Loucy (cell line): ENCODE measurements around the gene SLC23A2.

Source experiments
- H2AFZ ChIP-seq: fragments of 200-600 bp; sonication (generic); 2 replicates; pipeline ENCODE4 v1.6.0; 2016; ENCODE audit warnings: antibody characterized with exemption, mild to moderate bottlenecking, low read length, moderate library complexity
- H3F3A ChIP-seq: fragments of 200-600 bp; 2 replicates; pipeline ENCODE4 v1.6.0; 2016; ENCODE audit warnings: antibody characterized with exemption, low read depth, mild to moderate bottlenecking
- H3K27me3 ChIP-seq: fragments of 200-600 bp; sonication (generic); 2 replicates; pipeline ENCODE4 v1.6.1; 2014; ENCODE audit warnings: low read length, mild to moderate bottlenecking; ENCODE audit not compliant: insufficient read depth, poor library complexity, severe bottlenecking
- H3K36me3 ChIP-seq: fragments of 200-600 bp; sonication (generic); 2 replicates; pipeline ENCODE4 v1.6.1; 2016; ENCODE audit warnings: low read length; ENCODE audit not compliant: insufficient read depth
- H3K4me1 ChIP-seq: fragments of 200-600 bp; sonication (generic); 2 replicates; pipeline ENCODE4 v1.5.1; 2014; ENCODE audit warnings: low read length, mild to moderate bottlenecking; ENCODE audit not compliant: insufficient read depth, poor library complexity, severe bottlenecking
- H3K4me2 ChIP-seq: fragments of 200-600 bp; sonication (generic); 2 replicates; pipeline ENCODE4 v1.6.0; 2014; ENCODE audit warnings: antibody characterized with exemption, low read length, low read depth, mild to moderate bottlenecking; ENCODE audit not compliant: poor library complexity, severe bottlenecking
- H3K4me3 ChIP-seq: fragments of 200-600 bp; sonication (generic); 2 replicates; pipeline ENCODE4 v1.5.1; 2014; ENCODE audit warnings: low read length, mild to moderate bottlenecking, mixed read lengths; ENCODE audit not compliant: poor library complexity, severe bottlenecking
- H3K79me2 ChIP-seq: fragments of 200-600 bp; sonication (generic); 2 replicates; pipeline ENCODE4 v1.6.1; 2014; ENCODE audit warnings: low read length; ENCODE audit not compliant: insufficient read depth
- H3K9ac ChIP-seq: fragments of 200-600 bp; sonication (generic); 2 replicates; pipeline ENCODE4 v1.6.0; 2014; ENCODE audit warnings: mild to moderate bottlenecking, low read depth, low read length, moderate library complexity; ENCODE audit not compliant: poor library complexity, severe bottlenecking
- H3K9me2 ChIP-seq: fragments of 200-600 bp; sonication (generic); replicated peaks from 2 replicates; pipeline ENCODE4 v1.6.1; 2016; ENCODE audit warnings: low read depth, low read length, mixed read lengths
- H3K9me3 ChIP-seq: fragments of 200-600 bp; sonication (generic); 2 replicates; pipeline ENCODE4 v1.6.1; 2014; ENCODE audit warnings: mild to moderate bottlenecking, antibody characterized with exemption, low read length, low read depth; ENCODE audit not compliant: insufficient read depth
- H4K20me1 ChIP-seq: fragments of 200-600 bp; sonication (generic); 2 replicates; pipeline ENCODE4 v1.6.0; 2014; ENCODE audit warnings: antibody characterized with exemption, low read length, mild to moderate bottlenecking; ENCODE audit not compliant: insufficient read depth, poor library complexity, severe bottlenecking
- EZH2phosphoT487 ChIP-seq: fragments of 200-600 bp; IDR thresholded peaks from 2 replicates; pipeline ENCODE4 v1.6.1; 2018; ENCODE audit warnings: antibody characterized with exemption, mild to moderate bottlenecking, moderate library complexity, borderline replicate concordance
- TF ChIP-seq, protein P1 (sequence below): fragments of 200-600 bp; sonication (generic); conservative IDR thresholded peaks from 2 replicates; pipeline ENCODE4 v1.5.1; 2014; ENCODE audit warnings: mild to moderate bottlenecking, antibody characterized with exemption, low read length

The SLC23A2 gene

GRCh38 chr20:4840801-4841200 is 160.5 kb downstream of the SLC23A2 start:
- Histone ChIP-seq H3K4me2 (no peak overlapping the region), H3K9ac (no peak overlapping the region), H2AFZ (no peak overlapping the region), H3K27me3 (no peaks in the 10 kb centered on the region), H3K9me2 (no peaks in the 10 kb centered on the region), H3F3A (no peaks in the 10 kb centered on the region), H3K9me3 (no peaks in the 10 kb centered on the region), H3K79me2 (no peaks in the 10 kb centered on the region), H3K4me3 (no peak overlapping the region), H4K20me1 (no peaks in the 10 kb centered on the region), H3K36me3 (no peaks in the 10 kb centered on the region), H3K4me1 (no peaks in the 10 kb centered on the region)
- TF ChIP-seq, protein P1, sequence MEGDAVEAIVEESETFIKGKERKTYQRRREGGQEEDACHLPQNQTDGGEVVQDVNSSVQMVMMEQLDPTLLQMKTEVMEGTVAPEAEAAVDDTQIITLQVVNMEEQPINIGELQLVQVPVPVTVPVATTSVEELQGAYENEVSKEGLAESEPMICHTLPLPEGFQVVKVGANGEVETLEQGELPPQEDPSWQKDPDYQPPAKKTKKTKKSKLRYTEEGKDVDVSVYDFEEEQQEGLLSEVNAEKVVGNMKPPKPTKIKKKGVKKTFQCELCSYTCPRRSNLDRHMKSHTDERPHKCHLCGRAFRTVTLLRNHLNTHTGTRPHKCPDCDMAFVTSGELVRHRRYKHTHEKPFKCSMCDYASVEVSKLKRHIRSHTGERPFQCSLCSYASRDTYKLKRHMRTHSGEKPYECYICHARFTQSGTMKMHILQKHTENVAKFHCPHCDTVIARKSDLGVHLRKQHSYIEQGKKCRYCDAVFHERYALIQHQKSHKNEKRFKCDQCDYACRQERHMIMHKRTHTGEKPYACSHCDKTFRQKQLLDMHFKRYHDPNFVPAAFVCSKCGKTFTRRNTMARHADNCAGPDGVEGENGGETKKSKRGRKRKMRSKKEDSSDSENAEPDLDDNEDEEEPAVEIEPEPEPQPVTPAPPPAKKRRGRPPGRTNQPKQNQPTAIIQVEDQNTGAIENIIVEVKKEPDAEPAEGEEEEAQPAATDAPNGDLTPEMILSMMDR: no peak
- no peak for TF ChIP-seq EZH2phosphoT487

DNA sequence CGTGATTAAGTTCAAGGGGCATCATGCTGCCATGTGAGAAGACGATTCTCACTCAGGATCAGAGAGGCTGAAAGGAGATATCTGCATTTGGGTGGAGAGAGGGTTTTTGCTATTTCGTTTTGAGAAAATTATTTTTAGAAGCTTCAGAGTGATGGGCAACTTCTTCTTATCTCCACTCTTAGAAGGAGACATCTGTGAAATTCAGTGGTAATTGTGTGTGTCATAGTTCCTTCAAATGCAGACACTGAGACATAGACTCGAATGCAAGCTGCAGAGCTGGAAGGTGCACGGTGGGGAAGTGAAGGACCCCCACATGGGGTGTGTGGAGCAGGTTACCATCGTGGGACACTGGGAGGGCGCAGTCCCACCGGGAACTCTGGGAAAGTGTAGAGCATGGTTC is 162.8 kb downstream of the SLC23A2 start:
- no peaks in the 10 kb centered on the region for H3K4me1 ChIP-seq
- no peak overlapping the region for H3K4me2 ChIP-seq
- H3K9me3 ChIP-seq: no peaks in the 10 kb centered on the region
- no peaks in the 10 kb centered on the region for H3K36me3 ChIP-seq
- no peaks in the 10 kb centered on the region for H3K9me2 ChIP-seq
- TF ChIP-seq, protein P1: no peak
- TF ChIP-seq EZH2phosphoT487: no peak
- no peaks in the 10 kb centered on the region for H3F3A ChIP-seq
- H3K27me3 ChIP-seq: no peaks in the 10 kb centered on the region
- H2AFZ ChIP-seq: no peak overlapping the region
- no peaks in the 10 kb centered on the region for H4K20me1 ChIP-seq
- no peaks in the 10 kb centered on the region for H3K79me2 ChIP-seq
- H3K9ac ChIP-seq: no peak overlapping the region
- H3K4me3 ChIP-seq: no peak overlapping the region

DNA sequence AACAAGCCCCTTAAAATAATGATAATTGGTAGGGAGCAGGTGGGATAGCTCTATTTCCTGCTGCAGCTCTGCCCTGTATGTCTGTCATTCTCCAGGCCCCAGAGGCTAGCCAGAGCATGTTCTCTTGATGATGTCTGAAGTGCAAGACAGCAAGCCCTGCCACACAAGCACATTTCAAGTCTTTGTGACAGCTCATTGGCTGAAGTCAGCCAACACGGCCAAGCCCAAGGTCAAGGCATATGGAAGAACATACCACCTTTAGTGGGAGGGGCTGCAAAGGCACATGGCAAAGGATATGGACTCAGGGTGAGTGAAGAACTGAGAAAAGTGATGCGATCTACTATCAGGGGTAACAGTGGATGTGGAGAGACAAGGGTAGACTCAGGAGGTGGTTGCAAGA is 163.6 kb downstream of the SLC23A2 start:
- Histone ChIP-seq H3K9ac (no peak overlapping the region), H3K4me2 (no peak overlapping the region), H4K20me1 (no peaks in the 10 kb centered on the region), H3F3A (no peaks in the 10 kb centered on the region), H3K79me2 (no peaks in the 10 kb centered on the region), H3K4me1 (no peaks in the 10 kb centered on the region), H2AFZ (no peak overlapping the region), H3K9me2 (no peaks in the 10 kb centered on the region), H3K27me3 (no peaks in the 10 kb centered on the region), H3K36me3 (no peaks in the 10 kb centered on the region), H3K4me3 (no peak overlapping the region), H3K9me3 (no peaks in the 10 kb centered on the region)
- TF ChIP-seq, protein P1: no peak
- no peak for TF ChIP-seq EZH2phosphoT487
